ENCODE measurements around the gene NKD1.

DNA sequence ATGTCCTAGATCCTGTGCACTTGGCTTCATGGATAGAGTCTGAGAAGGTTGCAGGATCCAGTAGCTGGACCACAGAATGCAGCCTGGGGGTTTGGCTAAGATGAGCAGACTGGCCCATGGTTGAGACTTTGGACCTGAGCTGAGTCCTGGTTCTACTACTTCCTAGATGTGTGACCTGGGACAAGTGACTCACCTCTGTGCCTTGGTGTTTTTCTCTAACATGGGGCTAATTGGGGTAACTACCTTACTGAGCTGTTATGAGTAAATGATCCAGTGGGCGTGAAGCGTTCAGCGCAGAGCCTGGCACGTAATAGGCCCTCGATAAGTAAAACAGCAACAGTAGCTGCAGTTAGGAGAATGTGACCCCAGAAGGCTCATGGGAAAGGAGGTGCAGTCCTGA lies 94.2 kb downstream of the NKD1 start:
- TF ChIP-seq, protein P1, sequence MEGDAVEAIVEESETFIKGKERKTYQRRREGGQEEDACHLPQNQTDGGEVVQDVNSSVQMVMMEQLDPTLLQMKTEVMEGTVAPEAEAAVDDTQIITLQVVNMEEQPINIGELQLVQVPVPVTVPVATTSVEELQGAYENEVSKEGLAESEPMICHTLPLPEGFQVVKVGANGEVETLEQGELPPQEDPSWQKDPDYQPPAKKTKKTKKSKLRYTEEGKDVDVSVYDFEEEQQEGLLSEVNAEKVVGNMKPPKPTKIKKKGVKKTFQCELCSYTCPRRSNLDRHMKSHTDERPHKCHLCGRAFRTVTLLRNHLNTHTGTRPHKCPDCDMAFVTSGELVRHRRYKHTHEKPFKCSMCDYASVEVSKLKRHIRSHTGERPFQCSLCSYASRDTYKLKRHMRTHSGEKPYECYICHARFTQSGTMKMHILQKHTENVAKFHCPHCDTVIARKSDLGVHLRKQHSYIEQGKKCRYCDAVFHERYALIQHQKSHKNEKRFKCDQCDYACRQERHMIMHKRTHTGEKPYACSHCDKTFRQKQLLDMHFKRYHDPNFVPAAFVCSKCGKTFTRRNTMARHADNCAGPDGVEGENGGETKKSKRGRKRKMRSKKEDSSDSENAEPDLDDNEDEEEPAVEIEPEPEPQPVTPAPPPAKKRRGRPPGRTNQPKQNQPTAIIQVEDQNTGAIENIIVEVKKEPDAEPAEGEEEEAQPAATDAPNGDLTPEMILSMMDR (IDR thresholded peaks at IDR 0.05): no peak
- TF ChIP-seq POLR2A (IDR thresholded peaks at IDR 0.05): no peak
